GM19035 (cell line): ENCODE data around the gene DEPDC5.

Experiments
- ATAC-seq: cut with Tn5 transposase; IDR thresholded peaks from one replicate; pipeline ENCODE4 v1.9.1; 2021; ENCODE audit not compliant: unreplicated experiment

DEPDC5 gene

DNA sequence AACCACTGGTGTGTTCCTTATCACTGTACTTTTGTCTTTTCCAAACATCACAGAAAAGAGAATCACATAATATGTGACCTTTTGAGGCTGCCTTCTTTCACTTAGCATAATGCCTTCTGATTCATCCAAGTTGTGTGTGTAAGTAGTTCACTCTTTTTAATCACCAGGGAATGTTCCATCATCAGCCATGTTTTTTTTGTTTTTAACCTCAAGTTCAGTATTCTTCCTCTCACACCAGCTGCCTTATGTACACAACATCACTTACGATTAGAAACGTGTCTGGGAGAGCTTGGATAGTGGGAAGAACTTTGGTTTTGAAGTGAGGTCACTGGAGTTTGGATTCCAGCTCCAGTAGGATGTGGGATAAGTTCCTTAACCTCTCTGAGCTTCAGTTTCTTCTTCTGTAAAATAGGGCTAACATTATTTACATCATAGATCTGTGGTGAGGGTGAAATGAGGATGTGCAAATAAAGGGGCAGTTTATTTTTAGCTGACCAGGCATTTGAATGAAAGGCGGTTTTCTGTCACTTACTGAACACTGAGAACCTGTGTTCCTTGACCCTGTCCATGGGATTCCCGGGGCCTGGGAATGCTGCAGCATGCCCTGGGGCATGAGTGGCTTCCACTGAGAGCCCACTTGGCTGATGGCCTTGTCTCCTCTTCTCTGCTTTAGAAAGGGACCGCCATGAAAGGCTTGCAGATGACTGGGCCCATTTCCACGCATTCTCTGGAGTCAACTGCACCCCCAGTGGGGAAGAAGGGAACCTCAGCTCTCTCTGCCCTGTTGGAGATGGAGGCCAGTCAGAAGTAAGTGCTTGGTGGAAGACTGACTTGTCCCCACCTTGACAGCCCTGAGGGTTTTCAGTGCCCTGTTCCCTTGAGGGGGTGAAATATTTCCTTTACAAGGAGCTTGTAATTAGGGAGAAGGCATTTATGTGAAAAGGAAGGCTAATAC, 92.6 kb downstream of the DEPDC5 start:
- no peak for ATAC-seq

DNA sequence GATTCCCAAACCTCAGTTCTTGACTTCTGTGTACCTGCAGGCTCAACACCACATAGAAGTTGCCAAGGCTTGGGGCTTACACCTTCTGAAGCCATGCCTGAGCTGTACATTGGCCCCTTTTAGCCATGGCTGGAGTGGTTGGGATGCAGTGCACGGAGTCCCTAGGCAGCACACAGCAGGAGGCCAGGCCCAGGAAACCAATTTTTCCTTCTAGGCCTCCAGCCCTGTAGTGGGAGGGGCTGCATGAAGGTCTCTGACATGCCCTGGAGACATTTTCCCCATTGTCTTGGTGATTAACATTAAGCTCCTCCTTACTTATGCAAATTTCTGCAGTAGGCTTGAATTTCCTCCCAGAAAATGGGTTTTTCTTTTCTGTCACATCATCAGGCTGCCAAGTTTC, 94.6 kb downstream of the DEPDC5 start:
- no peak for ATAC-seq

DNA sequence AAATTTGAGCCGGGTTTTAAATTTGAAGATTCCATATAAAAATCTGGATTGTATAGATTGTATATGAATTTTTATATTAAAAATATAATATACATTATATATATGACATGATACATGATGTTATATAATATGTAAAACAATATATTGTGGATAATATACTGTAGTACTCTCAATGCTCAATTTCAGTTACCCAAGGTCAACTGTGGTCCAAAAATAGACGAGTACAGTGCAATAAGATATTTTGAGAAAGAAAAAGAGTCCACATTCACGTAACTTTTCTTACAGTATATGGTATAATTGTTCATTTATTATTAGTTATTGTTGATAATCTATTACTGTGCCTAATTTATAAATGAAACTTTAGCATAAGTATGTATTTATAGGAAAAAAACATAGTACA, 96.3 kb downstream of the DEPDC5 start:
- no peak for ATAC-seq

DNA sequence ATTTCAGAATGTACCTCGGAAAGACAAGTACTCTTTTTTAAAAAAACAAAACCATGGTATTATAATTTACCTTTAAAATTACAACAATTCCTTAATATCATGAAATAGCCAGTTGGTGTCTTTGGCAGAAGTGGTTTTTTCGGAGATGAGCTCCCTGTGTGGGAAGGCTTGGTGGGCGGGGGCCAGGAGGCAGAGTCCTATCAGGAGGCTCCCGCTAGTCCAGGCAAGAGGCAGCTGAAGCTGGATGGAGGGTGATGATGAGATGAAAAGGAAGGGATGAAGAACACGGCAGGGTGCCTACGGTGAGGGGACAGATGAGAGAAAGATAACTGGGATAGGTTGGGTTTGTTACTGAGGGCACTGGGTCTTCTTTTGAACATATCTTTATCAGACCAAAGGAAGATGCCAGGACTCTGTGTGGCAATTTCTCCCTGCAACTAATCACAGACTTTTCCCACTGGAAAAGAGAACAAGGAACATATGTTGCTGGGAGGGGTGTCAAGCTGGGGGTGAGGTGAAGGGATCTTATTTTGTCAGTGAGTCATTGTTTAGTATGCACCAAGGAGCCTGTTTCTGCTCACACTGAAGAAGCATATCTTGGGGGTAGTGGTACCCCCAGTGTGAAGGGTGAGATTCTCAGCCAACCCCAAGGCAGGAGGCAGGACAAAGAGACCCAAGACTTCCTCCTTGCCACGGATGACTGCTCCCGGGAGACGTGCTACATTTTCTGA, 99.0 kb downstream of the DEPDC5 start:
- no peak for ATAC-seq

DNA sequence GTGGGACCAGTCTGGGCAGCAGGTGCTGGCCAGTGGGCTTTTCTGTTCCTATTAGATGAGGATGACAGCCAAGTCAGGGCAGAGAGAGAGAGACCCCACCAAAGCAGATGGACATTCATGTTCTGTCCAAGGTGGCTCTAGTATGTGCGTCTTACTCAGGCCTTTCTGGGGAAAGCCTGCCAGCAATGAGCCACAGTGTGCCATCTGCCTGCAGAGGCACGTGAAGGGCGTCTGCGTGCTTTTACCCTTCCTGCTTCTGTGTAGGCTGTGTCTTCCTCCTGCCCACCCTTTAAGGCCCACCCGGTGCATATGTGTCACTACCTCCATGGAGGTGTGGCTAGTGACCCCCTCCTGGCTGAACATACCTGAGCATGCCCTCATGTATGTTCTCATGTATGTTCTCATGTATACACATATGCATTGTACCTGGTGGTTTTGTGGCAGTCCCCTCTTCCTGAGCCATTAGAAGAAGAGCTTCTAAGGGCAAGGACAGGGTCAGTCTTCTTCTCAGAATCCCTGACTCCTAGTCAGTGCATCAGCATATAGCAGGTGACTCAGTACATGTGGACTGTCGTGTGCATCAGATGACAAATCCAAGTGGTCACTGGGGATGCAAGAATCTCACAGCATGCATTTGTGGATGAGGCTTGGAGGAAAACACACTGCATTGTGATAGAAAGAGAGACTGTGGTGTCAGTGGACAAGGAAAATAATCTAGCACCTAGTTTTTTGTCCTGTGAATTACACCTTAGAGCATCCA, 100.1 kb downstream of the DEPDC5 start:
- no peak for ATAC-seq

DNA sequence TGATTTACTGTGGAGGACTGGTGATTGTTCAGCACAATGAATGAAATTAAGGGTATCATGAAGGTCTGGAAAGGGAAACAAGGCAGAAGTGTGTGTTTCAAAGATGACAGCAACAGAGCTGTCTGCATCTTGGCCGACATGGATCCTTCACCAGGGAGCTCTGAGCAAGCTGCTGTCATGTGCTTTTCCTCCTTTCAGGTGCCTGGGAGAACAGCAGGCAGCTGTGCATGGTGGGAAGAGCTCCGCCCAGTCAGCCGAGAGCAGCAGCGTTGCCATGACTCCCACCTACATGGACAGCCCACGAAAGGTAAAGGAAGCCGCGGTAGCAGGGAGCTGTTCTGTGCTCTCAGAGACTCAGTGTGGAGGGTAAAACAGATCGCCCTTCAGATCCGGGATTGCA, 103.4 kb downstream of the DEPDC5 start:
- ATAC-seq = no peak

DNA sequence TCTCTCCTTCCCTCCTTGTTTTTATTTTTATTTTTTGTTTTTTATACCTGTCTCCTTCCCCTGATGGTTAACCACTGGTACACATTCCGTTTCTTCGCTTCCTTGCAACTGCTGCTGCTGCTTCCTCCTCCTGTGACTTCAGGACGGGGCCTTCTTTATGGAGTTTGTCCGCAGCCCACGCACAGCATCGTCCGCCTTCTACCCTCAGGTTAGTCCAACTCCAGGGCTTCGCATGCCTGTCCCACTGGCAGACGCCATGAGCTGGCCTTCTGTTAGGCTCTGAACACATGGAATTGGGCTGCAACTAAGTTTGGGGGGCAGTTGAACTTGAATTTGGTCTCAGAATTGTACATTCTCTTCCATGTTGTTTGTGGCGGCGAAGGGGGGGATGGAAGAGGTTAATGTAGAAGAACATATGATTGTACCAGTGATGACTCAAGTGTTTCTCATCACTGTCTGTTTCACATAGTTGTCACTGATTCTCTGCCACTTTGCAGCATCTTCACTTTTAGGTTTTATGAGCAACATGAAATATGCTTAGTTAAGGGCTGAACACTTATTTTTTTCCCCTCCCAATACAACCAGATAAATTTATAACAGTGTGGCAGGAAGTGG, 107.5 kb downstream of the DEPDC5 start:
- ATAC-seq = no peak

DNA sequence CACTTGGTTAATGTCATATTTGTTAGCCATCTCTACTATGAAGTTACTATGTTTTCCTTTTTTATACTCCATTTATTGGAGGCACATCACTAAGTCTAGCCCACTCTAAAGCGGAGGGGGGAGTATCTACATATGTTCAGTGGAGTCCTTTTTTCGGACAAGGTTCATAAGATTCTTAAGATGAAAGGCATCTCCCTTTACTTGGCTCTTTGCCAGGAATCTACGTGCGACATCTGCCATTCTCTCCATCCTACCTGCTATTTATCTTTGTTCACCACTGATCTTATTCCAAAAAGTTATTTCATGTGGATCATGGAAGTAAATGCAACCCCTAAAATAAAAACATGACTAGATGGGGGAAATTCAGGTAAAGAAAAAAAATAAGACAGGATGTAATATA, 113.1 kb downstream of the DEPDC5 start:
- ATAC-seq = no peak

DNA sequence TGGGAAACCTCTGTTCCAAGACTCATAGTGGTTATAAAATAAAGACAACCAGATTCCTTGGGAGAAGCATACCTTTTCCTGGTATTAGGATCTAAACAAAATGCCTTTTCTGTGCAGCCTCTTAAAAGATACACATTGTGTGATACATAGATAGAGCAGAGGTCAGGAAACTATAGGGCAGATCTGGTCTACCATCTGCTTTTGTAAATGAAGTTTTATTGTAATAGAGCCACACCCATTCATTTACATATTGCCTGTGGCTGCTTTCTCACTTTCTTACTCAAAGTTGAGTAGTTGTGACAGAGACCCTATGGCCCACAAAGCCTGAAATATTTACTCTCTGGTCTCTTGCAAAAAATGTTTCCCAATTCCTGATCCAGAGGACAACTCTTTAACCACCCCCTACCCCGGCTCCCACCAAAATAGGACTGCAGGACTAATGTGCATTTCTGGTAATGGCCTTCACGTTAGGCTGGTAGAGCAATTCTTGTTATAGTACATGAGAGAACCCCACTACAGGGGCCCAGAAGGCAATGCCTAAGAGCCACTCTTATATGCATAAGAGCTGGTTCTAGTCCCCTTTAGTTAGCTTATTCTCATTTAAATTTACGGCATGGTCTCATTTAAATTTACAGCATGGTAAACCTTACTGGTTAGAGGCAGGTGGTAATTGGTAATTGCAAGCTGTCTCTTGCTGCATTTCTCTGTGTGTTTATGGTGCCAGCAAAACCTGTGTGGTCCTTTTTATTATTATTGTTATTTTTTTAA, 113.8 kb downstream of the DEPDC5 start:
- no peak for ATAC-seq

DNA sequence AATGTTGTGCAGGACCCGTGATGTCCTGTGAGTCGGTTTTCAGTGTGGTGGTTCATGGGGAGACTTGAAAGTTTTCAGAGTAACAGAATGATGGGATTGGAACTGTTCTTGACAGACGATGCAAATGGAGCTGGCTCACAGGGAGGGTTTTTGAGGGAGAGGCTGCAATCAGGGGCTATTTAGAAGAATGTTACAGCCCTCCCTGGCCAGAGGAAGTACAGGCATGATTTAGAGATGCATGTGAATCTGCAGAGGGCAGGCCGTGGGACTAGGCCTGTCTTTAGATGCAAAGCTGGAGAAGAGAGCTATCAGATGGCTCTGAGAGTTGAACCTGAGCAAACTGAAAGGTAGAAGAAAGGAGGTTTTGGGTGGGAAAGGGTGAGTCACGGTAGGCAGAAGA, 115.9 kb downstream of the DEPDC5 start:
- ATAC-seq = no peak

DNA sequence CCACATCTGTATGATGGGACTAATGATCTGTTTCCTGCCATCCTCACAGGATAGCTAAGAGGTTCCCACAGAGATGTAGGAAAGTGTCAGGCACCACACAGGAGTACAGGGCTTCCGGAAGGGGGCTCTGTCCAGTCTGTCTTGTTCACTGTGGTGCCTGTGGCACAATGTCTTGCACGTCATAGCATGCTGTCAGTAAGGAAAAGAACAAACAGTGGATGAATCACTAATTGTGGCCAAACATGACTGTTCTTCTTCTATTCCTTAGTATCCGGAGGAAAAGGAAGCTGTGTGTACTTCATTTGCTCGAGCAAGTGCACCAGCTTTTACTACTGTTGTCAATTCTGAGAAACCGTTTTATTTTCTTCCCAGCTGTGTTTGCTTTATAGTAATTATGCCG, 117.1 kb downstream of the DEPDC5 start:
- no peak for ATAC-seq

DNA sequence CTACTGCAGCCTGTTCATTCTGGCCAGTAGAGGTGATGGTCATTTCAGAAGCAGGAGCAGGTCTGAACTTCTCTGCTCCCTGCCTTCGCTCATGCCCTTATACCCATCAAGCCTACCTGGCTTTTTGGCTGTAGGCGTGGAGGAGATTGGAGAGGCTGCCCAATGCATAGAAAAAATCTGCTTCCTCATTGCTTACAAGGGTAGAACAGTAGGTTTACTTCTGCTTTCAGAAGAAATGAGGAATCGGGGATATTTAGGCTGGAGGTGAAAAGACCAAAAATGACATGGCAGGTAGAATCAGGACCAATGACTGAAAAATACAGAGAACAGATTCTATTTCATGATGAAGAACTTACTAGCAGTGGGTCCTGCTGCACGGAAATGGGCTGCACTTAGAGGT, 117.7 kb downstream of the DEPDC5 start:
- no peak for ATAC-seq

DNA sequence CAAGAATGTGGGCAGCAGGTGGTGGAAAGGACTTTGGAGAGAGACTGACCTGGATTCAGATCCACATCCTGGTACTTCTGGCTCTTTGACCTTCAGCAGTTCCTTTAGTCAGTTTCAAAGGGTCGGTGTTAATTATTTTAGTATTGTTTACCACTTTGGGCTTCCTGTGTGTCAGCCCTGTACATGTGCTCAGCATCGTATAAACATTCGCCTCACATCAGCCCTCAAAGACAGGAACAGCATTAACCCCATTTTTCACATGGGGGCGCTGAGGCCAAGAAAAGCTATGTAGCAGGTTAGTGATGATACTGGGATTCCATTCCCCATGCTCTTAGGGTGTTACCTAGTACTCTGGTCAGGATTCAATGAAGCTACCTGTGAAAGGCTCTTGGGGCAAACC, 118.4 kb downstream of the DEPDC5 start:
- ATAC-seq = no peak

DNA sequence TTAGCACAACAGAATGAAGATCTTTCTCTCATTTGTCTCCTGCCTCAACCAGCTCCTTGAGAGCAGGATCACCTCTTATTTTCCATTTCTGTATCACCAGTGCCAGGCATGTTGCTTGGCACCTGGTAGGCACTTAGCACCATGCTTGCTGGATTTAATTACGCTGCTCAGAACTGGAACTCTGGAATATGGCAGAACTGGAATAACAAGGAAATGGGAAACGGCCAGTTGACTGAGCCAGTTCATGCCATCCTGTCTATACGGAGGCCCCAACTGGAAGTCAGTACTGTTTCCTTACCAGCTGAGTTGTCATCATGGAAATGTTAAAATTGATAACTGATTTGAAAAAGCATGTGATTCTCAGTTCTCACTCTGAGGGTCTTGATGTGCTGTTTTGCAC, 121.0 kb downstream of the DEPDC5 start:
- ATAC-seq = no peak

DNA sequence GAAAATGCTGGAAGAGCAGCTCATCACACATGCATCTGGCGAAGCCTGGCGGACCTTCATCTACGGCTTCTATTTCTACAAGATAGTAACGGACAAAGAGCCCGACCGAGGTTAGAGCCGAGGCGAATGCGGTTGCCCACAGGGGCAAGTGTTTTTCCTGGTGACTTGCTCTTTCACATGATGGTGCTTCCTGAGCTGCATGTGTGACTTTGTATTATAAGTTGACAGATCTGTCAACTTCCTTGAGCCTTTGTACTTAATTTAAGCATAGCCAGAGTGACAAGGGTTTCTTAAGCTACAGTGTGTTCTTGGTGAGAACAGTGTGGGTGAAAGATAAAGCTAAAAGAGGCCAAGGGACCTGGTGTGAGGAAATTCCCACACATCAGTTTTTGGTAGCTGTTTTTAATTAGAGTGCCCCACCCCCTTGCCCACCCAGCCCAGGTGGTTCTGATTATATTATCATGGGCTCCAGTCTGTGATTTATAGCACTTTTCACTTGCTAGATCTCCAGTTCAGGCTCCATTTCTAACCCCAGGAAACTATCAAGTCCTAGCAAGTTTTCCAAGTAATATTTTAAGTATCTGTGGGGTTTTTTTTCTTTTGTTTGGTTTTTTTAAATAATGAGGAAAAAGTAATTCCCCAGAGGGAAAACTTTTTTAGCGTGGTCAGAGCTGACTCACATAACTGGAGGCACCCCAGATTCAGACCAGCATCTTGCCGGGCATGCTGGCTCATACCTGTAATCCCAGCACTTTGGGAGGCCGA, 122.5 kb downstream of the DEPDC5 start:
- ATAC-seq = no peak

DNA sequence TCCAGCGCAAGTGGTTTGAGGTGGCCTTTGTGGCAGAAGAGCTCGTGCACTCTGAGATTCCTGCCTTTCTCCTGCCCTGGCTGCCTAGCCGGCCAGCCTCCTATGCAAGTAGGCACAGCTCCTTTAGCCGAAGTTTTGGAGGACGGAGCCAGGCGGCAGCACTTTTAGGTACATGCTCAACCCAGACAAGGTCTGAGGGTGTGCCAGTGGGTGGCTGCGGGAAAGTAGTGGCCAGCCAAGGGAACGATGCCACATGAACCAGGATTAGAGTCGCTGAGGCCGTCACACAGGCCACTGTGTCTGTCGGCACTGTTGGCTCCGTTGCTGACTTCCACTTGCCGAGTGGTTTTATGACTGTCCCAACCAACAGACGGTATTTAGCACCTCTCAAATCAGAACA, 125.8 kb downstream of the DEPDC5 start:
- ATAC-seq = no peak

DNA sequence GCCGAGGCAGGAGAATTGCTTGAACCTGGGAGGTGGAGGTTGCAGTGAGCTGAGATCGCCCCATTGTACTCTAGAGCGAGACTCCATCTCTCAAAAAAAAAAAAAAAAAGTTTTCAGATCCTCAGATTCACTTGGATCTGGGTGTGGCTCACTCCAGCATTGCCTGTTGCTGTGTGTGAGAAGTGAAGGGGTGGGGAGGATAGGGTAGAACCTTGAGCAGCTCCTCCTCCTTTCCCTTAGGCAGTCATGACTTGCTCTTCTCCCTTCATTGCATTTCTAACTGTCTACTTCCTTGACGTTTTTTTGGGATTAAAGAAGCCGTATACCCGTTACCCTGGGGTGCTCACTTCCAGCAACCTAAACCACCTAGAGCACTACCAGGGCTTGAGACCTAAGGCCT, 127.4 kb downstream of the DEPDC5 start:
- ATAC-seq = no peak

DNA sequence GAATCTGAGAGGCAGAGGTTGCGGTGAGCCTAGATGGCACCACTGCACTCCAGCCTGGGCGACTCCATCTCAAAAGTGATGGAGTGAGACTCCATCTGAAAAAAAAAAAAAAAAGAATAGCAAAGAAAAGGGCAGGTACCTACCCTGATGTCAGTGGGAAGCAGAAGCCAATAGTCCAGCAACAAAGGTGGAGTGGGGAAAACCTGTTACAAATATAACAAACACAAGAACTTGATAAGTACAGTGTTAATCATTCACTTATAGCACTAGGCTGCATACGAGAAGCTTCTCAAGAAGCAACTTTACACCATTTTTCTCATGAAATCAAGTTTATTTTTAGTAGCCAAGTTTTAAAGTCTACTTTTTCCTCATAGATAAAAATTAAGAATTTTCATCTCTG, 128.0 kb downstream of the DEPDC5 start:
- no peak for ATAC-seq

DNA sequence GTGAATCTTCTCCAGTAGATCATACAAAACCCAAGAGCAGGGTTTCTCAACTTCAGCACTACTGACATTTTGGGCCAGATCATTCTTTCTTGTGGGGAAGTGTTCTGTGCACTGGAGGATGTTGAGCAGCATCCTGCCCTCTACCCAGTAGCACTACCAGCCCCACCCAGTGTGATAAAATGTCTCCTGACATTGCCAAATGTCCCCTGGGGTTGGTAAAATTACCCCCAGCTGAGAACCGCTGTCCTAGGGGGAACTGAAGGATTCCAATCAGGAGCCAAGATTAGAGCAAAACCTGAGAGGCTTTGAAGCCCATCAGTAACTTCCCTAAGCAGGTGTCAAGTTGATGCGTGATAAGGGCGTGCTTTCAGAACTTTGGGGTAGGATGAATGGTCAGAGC, 129.2 kb downstream of the DEPDC5 start:
- no peak for ATAC-seq

DNA sequence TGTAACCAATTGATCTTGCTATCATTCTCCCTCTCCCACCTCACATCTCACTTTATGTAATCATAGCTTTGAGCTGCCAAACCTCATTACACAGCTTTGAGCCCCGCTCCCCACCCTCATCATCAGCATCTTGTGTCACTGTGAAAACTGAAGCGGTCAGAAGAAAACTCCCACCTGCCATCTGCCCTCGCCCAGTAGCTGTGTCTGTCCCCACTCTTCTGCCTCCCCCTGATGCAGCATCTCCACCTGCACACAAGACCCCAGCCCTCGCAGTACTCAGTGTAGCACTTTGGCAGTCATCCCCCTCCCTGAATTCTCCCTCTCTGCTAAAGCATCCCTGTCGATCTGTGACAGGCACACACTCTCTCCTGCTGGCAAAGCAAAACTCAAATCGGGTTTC, 130.2 kb downstream of the DEPDC5 start:
- no peak for ATAC-seq
